GM12878 (cell line): ENCODE measurements around the gene CDKL5. TPM values are rescaled to one million over a fixed set of nuclear protein-coding genes. Genes with fewer than 3 reads are reported as not detected.

Experiments used
- ATAC-seq: fragments of 200-7000 bp; cut with Tn5 transposase; 3 replicates; pipeline ENCODE4 v1.9.1; 2020; ENCODE audit warnings: mild to moderate bottlenecking, moderate library complexity
- BruUV-seq: library from RNA; stranded (reverse); fragments of 400-500 nt; replicated peaks from 2 replicates; lab custom pipeline; 2021; lab: Mats Ljungman, UMichigan
- CTCF ChIA-PET: fragments of 300-600 bp; sonication (Branson Sonifier 250); formaldehyde crosslinking; extraction: SDS; loops from one replicate; lab custom pipeline; 2021; ENCODE audit warnings: inconsistent platforms; lab: Yijun Ruan, JAX
- POLR2A ChIA-PET: fragments of 350-600 bp; formaldehyde crosslinking; extraction: SDS; loops from one replicate; lab custom pipeline; 2021; ENCODE audit warnings: inconsistent platforms; lab: Charles Lee
- RAD21 ChIA-PET: fragments of 300-600 bp; sonication (Branson Sonifier 250); formaldehyde crosslinking; loops from one replicate; lab custom pipeline; 2023; ENCODE audit warnings: antibody characterized with exemption; ENCODE audit not compliant: unreplicated experiment; lab: Charles Lee
- SMC1A ChIA-PET: fragments of 300-600 bp; sonication (Branson Sonifier 250); formaldehyde crosslinking; loops from one replicate; lab custom pipeline; 2023; ENCODE audit not compliant: unreplicated experiment, uncharacterized antibody; lab: Charles Lee
- DNase-seq: peaks from one replicate; pipeline ENCODE4 v3.0.0-alpha.2; 2011; ENCODE audit warnings: low read depth, low spot score
- FAIRE-seq: peaks from 3 replicates; lab custom pipeline; 2011; peaks lifted over from hg19 to GRCh38; lab: Jason Lieb, UNC
- H2AFZ ChIP-seq: 2 replicates; pipeline ENCODE4 v1.6.0; 2011; ENCODE audit warnings: low read depth, low read length, control low read depth; ENCODE audit not compliant: control insufficient read depth
- H3K27ac ChIP-seq: 2 replicates; pipeline ENCODE4 v1.5.1; 2011; ENCODE audit warnings: control low read depth; ENCODE audit not compliant: control insufficient read depth, insufficient read depth
- H3K27me3 ChIP-seq, 2 experiments: replicated peaks in 1 of 2; 2 replicates each; pipeline versions ENCODE4 v1.6.0 to v1.6.1; 2011; ENCODE audit warnings: low read length in 1 of 2; ENCODE audit not compliant: control insufficient read depth in 2 of 2, insufficient read depth in 2 of 2
- H3K36me3 ChIP-seq, 2 experiments: 2 replicates each; pipeline ENCODE4 v1.5.1; 2011; ENCODE audit warnings: low read length in 1 of 2; ENCODE audit not compliant: control insufficient read depth in 2 of 2, insufficient read depth in 2 of 2
- H3K4me1 ChIP-seq: 2 replicates; pipeline ENCODE4 v1.6.1; 2011; ENCODE audit warnings: mild to moderate bottlenecking, low read length, moderate library complexity, mixed read lengths; ENCODE audit not compliant: control insufficient read depth, insufficient read depth
- H3K4me2 ChIP-seq: 2 replicates; pipeline ENCODE4 v1.6.0; 2011; ENCODE audit warnings: control low read depth; ENCODE audit not compliant: control insufficient read depth, insufficient read depth
- H3K4me3 ChIP-seq: fragments of 200-600 bp; sonication (generic); 2 replicates; pipeline ENCODE4 v1.5.1; 2016
- H3K79me2 ChIP-seq: 2 replicates; pipeline ENCODE4 v1.6.0; 2011; ENCODE audit warnings: low read length; ENCODE audit not compliant: control insufficient read depth, insufficient read depth
- H3K9ac ChIP-seq: 2 replicates; pipeline ENCODE4 v1.8.0; 2011; ENCODE audit warnings: low read length, control low read depth, mixed read lengths; ENCODE audit not compliant: control insufficient read depth, insufficient read depth
- H3K9me3 ChIP-seq: replicated peaks from 3 replicates; pipeline ENCODE4 v1.5.1; 2011; ENCODE audit warnings: mild to moderate bottlenecking, low read length; ENCODE audit not compliant: control insufficient read depth, insufficient read depth
- H4K20me1 ChIP-seq: 2 replicates; pipeline ENCODE4 v1.6.0; 2011; ENCODE audit not compliant: control insufficient read depth, insufficient read depth
- ATF7 ChIP-seq: fragments of 450-650 bp; IDR thresholded peaks from 2 replicates; pipeline ENCODE4 v1.6.1; 2016; ENCODE audit warnings: low read depth, mild to moderate bottlenecking
- CBX5 ChIP-seq: sonication (generic); IDR thresholded peaks from 2 replicates; pipeline ENCODE4 v1.6.1; 2016; ENCODE audit warnings: low read depth, moderate library complexity, mild to moderate bottlenecking, inconsistent platforms
- HCFC1 ChIP-seq: fragments of 150-350 bp; IDR thresholded peaks from 2 replicates; pipeline ENCODE4 v1.6.1; 2014; ENCODE audit warnings: low read length
- PKNOX1 ChIP-seq: fragments of 450-650 bp; IDR thresholded peaks from 2 replicates; pipeline ENCODE4 v1.6.1; 2016; ENCODE audit warnings: mild to moderate bottlenecking
- SPI1 ChIP-seq: IDR thresholded peaks from 2 replicates; pipeline ENCODE4 v1.6.1; 2011; ENCODE audit warnings: low read depth, mild to moderate bottlenecking, low read length, moderate library complexity, borderline replicate concordance; ENCODE audit not compliant: insufficient read depth
- TBL1XR1 ChIP-seq: IDR thresholded peaks from 2 replicates; pipeline ENCODE4 v1.6.1; 2012; ENCODE audit warnings: low read depth, low read length, improper control_type of control experiment
- USF2 ChIP-seq: IDR thresholded peaks from 2 replicates; pipeline ENCODE4 v1.6.1; 2011; ENCODE audit warnings: low read depth, low read length, improper control_type of control experiment, borderline replicate concordance
- ZBTB40 ChIP-seq: fragments of 450-650 bp; IDR thresholded peaks from 2 replicates; pipeline ENCODE4 v1.6.1; 2016; ENCODE audit warnings: mild to moderate bottlenecking, moderate library complexity, borderline replicate concordance
- WGBS: methylation state at CpG from one replicate; pipeline ENCODE4 v1.1.6; 2016; ENCODE audit warnings: low lambda C conversion rate; ENCODE audit not compliant: insufficient replicate concordance, insufficient coverage; ENCODE audit errors: missing lambda C conversion rate; 5-methylcytosine and 5-hydroxymethylcytosine counted together
- in situ Hi-C: fragments of 300-500 bp; cut with MboI; formaldehyde crosslinking; loops from 9 replicates; pipeline ENCODE4 v1.14.3; 2018; ENCODE audit warnings: mixed read lengths
- intact Hi-C: fragments of 100-400 bp; cut with micrococcal nuclease; formaldehyde crosslinking; loops from one replicate; pipeline ENCODE4 v1.14.2; 2022; ENCODE audit not compliant: unreplicated experiment
- polyA plus RNA-seq, 11 experiments: library from polyadenylated mRNA; depleted of rRNA in 4 of 11; unstranded in 6 of 11; stranded (reverse) in 5 of 11; fragments of >200 nt; fragmentation: Nextera tagmentation in 4 of 11; fragmentation: Illumina TruSeq in 1 of 11; extraction: Ambion mirVana in 4 of 11; extraction: Trizol in 1 of 11; gene quantifications; 1 replicate in 1 of 11; 2 replicates in 10 of 11; pipeline versions ENCODE4 v1.2.1 to v1.2.3, GENCODE V29; 2011 to 2016; ENCODE audit warnings: inconsistent platforms in 2 of 11, missing spikeins in 2 of 11, low read depth in 1 of 11
- total RNA-seq, 4 experiments: library from RNA; depleted of rRNA in 3 of 4; stranded (reverse); fragments of >200 nt in 3 of 4; fragmentation: Illumina TruSeq in 1 of 4; extraction: Trizol in 1 of 4; gene quantifications; 2 replicates each; pipeline versions ENCODE4 v1.2.1 to v1.2.3, GENCODE V29; 2013 to 2021

The CDKL5 gene
- total and polyA plus RNA-seq, 10 of the 15 experiments (the other 5 are each of a cell fraction or from before 2014, with no cell fraction given), result 1.4 to 14.5 (median 6.3) TPM

GRCh38 chrX:18630934-18631333, 205.5 kb downstream of the CDKL5 start:
- no peak for FAIRE-seq
- SMC1A ChIA-PET, result interaction anchor here (0.6 kb wide), 1 partner anchor 103 kb away, joined by 4 read pairs; no protein-coding TSS in a partner anchor
- 66% methylated on average over 8 of the region's 8 CpGs for WGBS
- Histone ChIP-seq H3K27ac (no peak overlapping the region), H2AFZ (no peak overlapping the region), H3K9ac (no peak overlapping the region), H3K4me1 (no peaks in the 10 kb centered on the region), H3K27me3 (no peaks in the 10 kb centered on the region), H3K36me3 (no peaks in the 10 kb centered on the region), H3K4me3 (no peak overlapping the region), H4K20me1 (no peaks in the 10 kb centered on the region), H3K79me2 (no peaks in the 10 kb centered on the region), H3K4me2 (no peak overlapping the region), H3K9me3 (no peaks in the 10 kb centered on the region)
- DNase-seq, result no peak
- CTCF ChIA-PET, result no interaction called here
- in situ Hi-C loops, result no loop called here
- intact Hi-C loops, result no loop called here
- RAD21 ChIA-PET, result no interaction called here
- POLR2A ChIA-PET, result no interaction called here
- no TSS peak for BruUV-seq
- TF ChIP-seq ATF7 (no peak), HCFC1 (no peak), ZBTB40 (no peak), CBX5 (no peak), SPI1 (no peak), PKNOX1 (no peak), USF2 (no peak), TBL1XR1 (no peak)
- no peak for ATAC-seq
